Measurements from ENCODE around the gene TMEM11.
"Not testable (repeated sequence)": the region's sequence is repeated elsewhere in the genome, so short reads cannot be mapped to it uniquely, and the experiment has no call there.

The TMEM11 gene

DNA sequence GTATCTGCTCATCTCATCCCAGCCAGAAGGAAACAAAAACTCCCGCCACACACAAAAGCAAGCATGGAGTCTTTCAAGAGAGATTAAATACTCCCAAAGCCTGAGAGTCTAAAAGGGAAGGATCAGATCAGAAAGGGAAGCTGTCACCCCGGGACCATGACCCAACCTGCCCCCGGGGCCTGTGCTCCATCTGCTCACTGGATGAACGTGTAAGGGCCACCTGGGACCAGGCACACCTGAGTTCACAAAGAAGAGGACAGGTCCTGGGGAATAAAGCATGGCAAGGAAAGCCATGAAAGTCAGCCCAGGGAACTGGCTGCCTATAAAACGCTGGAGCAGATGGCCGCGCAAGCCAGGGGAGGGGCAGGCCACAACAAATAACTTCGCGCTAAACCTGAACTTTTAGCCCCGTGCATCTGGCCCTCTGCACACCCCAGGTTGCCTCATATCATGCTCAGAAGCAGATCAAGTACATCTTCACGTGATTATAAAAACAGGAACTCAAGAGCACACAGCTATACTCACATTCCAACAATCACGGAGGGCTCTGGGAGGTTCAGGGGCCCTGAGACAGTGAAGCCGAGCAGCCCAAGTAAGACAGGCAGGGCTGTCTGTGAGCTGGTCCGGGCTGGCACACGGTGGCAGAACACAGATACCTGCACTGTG, 3.4 kb downstream of the TMEM11 start:
- DNase-seq: no peak

DNA sequence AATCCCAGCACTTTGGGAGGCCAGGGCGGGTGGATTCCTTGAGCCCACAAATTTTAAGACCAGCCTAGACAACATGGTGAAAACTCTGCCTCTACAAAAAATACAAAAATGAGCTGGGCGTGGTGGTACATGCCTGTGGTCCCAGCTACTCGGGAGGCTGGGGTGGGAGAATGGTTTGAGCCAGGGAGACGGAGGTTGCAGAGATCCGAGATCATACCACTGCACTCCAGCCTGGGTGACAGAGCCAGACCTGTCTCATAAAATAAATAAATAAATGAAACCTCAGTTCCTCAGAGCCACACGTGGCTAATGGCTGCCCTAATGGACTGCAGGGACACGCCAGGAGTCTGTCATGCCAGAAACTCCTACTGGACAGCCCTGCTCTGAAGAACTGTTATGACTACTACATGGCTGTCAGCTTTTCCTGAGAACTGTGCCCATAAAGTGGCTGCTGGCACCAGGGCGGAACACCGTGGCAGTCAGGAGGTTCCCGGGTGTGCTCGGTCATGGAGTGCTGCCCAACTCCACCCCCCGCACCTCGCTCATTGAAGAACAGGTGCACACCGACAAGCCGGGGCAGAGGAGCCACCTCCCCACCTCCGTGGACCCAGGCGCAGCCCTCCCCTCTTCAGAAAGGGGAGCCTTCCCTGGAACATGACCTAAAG, 4.3 kb downstream of the TMEM11 start:
- no peak for DNase-seq

DNA sequence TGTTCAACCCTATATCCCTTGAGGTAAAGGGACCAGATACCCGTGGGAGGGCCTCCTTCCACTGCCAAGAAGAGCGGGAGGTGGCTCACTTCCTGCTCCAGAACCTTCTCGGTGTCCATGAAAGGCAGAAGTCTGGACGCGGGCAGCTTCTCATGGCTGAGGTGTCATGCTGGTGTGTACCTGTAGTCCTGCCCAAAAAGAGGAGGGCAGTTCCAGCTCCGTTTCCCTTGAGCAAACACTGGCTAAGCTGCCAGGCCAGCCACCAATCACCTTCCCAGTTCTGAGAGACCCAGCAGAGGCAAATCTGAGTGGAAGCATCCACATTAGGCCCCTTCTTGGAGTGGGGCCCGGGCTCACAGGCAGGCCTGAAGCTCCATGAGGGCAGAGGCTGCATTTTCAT, 5.6 kb downstream of the TMEM11 start:
- DNase-seq: no peak

DNA sequence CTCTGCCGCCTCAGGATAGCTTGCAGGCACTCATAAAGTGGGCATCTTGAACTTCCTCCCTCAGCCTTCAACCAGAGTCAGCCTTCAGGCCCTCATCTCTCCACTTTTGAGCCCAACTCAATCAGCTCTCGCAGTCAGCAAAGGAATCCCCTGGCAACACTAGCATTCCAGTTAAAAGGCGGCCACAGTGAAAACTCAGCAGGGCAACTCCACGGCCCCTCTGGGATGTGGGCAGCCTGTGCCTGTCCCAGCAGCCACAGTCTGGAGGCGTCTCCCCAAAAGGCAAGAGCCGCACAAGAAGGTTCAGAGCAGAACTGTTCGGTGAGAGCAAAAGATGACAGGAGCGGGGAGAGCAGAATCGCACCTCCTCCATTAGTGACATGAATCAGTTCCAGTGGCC, 9.0 kb downstream of the TMEM11 start:
- no peak for DNase-seq

DNA sequence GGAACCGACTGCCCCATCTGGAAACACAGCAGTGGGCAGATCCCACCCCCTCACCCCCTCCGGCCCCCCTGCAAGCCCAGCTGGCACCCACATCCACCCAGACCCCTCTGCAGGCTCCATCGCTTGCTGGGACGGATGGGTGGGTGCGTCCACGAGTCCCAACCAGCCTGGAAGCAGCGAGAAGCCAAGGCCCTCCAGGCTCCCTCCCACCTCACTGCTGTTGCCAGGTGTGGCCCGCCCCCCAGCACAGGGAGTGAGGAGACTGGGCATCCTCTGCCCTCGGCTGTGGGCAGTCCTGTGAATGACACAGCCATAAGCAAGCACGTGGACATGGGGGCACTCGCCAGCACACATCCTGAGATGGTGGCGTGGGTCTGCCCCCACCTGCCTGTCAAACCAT, 11.4 kb downstream of the TMEM11 start:
- no peak for DNase-seq

DNA sequence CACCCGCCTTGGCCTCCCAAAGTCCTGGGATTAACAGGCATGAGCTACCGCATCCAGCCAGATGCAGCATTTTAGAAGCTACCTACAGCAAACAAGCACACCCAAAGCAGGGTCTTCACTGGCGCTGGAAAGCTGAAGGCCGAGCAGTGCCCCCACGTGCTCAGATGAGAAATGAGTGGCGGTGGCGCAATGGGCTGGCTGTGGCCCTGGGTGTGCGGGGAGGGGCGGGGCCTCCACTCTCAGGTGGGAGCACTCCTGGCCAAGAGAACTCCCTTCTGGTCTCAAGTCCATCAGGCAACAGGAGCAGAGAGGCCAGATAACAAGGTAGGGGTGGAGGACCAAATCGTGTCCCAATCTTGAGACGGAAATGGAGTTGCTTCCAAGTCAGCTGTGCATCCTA, 12.1 kb downstream of the TMEM11 start:
- no peak for DNase-seq

DNA sequence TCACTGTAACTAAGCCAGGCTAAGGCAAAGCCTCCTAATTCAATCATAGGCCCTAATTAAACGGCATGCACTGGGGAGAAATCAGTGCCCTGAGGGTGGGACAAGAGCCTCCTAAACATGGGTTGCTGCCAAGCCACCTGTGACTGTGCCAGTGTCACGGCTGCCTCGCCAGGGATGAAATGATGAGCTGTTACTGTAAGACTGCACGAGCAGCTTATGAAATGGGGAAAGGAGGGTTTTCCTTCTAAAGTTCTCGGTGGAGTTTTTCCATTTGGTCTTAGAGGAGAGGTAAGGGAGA, 12.7 kb downstream of the TMEM11 start:
- no peak for DNase-seq

DNA sequence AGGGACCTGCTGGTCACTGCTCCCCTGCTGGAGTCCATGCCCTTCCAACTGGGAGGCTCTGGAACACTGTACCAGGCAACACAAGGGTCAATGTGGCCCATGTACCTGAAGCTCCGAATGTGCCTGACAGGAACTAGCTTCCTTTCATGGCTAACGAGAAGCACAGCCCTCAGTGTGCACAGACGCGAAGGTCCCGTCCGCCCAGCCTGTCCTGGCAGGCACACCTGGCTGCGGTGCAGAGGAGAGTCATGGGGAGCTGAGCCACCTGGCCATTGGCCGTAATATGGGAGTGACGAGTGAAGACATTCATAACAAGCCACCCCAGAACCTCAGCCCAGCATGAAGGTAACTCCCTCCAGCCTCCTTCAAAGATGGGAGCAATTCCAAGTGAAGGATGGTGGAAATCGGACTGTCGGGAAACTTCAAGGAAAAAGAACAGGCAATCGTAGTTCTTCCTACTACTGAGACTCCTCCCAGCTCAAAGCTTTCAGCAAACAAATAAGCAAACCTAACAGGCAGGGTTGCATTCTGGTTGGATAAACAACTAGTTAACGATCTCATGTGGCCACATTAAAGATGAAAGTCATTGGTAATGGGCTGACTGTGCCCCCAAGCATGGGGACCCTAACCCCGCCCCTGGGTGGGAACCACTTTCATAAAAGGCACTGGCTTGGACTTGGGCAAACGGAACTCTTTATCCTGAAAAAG, 13.2 kb downstream of the TMEM11 start:
- no peak for DNase-seq

DNA sequence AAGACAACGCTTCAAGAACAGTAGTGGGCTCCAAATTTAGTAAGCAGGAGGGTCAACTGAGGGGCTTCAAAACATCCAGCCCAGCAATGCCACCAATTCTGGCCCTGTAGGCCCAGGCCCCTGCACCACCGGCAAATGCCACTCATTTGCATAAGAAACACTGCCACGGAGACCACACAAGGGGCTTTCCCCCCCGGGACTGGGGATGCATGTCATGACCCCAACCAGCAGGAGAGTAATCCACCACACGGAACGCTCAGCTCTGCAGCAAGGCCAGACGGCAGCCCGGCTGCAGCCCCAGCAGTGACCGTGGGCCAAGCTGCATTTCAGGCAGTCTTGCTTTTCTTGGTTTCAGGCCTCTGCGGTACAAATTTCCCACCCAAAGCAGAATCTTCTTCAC, 14.1 kb downstream of the TMEM11 start:
- DNase-seq: no peak

DNA sequence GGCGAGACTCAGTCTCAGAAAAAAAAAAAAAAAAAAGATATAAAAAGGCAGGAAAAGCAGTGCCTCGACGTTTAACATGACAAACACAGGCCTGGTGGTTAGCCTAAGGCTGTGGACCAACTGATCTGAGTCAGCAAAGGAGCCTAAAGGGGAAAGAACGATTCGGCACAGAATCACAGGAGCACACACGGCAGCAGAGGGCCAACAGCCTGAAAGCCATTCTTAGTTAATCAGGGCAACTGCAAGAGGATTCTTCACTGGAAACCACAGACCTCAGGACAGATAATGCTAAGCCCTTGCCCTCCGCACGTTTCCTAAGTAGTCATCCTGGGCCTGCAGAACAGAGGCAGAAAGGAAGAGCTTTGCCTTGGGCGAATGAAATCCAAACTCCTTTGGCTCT, 14.7 kb downstream of the TMEM11 start:
- DNase-seq: no peak

DNA sequence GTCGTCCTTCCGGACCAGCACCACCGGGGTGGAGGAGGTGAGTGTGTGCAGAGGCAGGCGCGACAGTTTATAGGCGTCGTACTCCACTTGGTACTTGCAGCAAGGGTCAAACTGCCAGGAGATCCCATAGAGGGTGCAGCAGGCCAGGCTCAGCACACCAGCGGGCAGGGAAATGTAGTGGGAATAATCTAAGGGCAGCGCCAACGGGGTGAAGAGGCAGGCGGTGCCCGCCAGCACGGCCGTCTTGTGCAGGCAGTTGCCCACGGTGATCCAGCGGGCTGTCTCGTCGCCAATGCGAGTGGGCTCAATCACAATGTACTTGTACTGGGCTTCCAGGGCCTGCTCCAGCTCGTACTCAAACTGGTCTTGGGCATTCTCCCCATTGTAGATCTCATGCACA, 15.6 kb downstream of the TMEM11 start:
- no peak for DNase-seq

DNA sequence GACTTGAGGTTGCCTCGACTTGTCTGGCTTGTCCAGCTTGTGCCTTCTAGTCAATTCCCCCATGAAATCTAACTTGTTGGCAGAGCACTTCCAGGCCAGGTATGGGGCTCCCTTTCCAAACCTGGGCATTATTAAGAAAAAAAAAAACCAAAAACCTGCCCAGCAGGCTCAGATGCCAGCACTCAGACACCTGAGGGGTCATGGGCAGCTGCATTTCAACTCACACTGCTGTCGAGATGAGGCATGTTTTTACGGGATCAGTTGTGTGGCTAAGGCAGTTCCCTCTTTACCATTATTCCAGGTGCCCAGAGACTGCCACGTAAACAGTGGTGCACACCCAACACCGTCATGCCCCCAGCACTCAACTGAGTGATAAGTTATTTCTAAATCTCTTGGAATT, 17.8 kb downstream of the TMEM11 start:
- DNase-seq: no peak

DNA sequence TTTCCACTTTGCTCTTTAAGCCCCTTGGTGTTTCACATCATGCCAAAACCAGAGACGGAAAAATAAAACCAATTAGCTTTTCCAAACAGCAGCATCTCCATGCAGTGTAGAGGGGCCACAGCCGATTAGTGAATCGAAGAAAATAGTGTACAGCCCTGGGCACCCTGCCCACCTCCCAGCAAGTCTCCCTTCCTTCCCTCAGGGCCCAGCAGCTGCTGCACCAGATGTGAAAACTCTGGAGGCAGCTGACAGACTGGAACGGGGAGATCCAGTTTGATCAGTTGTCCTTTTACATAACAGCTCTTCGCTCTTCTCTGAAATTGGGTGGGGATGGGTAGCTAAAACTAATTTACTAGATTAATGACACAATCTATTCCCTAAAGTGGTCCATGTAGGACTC, 19.3 kb downstream of the TMEM11 start:
- no peak for DNase-seq

DNA sequence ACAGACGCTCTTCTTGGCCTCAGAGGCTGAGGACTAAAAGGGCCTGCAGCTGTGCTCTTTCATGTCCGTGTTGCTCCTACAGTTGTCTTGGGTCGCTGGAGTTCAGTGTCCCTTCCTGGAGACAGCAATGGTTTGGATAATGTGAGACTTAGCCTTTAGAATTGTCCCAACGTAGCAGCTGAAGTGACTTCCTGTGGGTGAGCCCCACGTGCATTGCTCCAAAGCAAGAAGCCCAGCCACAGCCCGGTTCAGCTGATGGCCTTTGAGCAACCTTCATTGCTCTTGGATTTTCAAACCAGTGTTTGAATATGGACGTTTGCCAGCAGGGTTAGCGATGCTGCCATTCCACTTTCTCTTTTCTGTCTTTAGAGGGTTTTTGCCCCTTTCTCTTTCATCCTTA, 19.7 kb downstream of the TMEM11 start:
- no peak for DNase-seq

DNA sequence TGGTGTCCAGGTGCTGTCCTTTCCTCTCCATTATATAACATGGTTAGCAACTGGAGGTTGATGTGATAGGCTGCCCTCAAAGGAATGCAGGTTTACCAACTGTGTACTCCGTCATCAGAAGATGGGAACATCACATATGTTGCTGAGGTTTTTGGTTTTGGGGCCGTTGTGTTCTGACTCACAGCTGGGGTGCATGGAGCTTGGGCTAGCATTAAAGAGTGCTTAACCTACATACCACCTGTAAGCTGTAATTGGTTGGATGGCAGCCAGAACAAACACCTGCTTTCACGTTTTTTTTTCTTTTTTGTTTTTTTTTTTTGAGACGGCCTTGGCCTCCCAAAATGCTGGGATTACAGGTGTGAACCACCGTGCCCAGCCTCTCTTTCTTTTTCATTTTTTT, 20.9 kb downstream of the TMEM11 start:
- no peak for DNase-seq

DNA sequence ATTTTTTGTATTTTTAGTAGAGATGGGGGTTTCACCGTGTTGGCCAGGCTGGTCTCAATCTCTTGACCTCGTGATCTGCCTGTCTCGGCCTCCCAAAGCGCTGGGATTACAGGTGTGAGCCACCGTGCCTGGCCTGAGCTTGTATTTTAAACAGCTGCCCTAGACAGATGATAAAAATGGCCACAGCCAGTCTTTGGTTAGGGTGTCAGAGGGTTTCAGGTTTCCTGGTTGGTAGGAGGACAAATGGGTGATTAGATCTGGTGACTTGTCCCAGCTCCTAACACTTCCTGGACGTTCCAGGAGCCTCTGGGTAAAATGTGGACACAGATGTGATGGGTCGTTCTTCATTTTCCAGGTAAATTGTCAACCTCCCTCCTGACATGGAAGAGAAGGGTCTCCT, 21.5 kb downstream of the TMEM11 start:
- DNase-seq: not testable (repeated sequence)

DNA sequence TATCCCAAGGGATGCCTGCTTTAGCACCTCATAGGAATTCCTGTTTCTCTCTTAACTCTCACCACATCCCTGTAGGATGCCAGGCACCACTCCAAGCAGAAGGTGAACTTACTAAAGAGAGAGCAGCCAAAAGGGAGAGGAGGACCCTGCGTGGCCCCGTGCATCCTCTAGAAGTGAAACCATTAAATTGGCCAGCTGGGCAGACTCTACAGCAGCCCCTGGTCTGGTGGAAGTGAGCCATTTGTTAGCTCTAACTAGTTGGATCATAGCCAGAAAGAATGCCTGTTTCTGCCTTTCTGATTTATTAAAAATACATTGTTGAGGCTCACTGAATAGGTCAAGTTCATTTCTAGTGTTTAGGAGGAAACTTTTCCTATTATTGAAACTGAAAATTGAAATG, 22.3 kb downstream of the TMEM11 start:
- DNase-seq: no peak

DNA sequence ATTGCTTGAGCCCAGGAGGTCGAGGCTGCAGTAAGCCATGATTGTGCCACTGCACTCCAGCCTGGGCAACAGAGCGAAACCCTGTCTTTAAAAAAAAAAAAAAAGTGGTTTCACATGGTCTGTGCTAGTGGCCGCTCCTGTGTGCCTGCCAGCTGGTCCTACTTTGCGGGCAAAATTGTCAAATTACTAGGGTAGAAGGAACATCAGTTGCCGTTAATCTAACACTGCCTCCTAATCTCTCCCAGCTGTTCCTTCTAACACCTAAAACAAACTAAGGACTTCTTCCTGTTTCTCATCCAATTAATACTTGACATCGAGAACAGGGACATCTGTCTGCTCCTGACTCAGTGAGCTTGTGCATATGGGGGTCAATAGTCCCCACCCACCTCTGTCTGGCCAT, 23.9 kb downstream of the TMEM11 start:
- DNase-seq: no peak

DNA sequence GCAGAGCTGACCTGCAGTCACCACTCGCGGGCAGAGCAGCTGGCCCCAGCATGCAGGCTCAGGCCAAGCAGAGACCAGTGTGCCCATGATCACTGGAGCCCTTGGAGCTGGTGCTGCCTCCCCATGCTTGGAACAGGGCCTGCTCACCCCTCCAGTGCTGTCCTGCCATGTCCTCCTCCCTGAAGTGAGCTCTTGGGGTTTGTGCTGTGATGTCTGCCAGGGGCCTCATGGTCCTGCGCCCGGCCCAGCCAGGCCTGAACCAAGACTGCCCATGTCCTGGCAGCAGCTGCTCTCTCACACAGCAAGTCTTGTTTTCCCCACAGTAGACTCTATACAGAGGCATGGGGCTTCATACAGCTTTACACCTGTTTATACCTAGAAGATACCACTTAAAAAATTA, 24.6 kb downstream of the TMEM11 start:
- no peak for DNase-seq

DNA sequence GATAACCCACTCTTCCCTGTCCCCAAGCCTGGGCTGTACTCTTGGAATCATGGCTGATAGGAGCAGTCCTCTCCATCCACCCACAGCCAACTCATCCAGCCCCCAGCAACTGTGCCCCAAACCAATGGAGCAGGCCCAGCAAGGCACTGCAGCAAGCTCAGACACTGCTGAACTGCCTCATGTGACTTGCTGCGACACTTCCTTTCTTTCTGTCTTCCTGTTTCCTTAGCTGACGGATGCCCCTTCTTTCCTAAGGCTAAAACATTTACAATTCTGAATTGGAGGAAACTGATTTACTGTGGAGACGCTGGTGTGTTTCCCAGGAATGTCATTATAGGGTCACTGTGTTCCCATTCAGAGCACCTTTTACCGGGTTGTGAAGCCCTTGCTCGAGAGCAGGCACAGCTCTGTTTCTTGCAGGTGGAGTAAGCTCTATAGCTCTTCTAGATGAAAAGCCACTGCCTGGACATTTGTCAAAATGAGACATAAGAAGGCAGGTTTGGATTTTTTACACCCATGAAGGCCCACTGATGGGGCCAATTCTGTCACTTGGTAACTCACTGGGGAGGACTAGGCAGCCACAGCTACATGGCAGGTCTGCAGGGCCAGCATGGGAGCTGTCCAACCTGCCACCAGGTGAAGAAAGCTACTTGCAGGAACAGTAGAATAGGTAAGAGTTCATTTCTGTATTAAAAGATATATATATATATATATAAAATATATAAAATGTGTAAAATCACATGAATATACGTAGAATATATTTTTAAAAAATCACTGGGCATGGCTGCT, 27.4 kb downstream of the TMEM11 start:
- DNase-seq: no peak

DNA sequence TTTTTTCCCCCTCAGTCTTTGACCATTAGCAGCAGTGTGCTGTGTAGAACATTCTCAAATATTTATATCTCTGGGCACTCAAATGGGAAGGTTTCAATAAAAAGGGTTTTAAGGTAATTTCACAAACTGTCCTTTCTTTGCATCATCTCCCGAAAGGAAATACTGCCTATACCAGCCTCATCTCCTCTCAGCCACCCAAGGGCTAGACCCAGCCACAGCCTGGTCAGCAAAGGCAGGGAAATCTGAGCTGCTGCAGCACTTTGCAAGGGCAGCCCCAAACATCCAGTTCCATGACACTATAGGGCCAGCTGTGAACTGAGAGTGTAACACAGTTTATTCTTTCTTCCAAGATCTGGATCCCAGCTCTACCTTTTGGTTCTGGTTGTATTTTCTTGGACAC, 28.9 kb downstream of the TMEM11 start:
- no peak for DNase-seq

DNA sequence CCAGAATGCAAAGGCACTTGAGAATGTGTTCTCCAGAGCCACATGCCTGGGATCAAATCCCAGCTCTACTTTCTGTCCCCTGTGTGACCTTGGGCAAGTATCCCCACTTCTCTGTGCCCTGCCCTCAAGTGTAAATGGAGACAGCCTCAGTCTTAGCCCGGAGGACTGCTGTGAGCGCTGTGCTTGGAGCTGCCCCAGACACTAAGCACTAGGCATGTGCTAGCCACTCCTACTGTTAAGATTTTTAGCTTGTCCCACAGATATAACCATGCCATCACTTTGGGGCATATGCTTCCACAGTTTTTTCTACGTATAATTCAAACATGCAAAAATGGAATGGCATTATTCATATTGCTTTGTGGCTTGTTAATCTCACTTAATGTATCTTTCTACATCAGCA, 29.4 kb downstream of the TMEM11 start:
- no peak for DNase-seq

DNA sequence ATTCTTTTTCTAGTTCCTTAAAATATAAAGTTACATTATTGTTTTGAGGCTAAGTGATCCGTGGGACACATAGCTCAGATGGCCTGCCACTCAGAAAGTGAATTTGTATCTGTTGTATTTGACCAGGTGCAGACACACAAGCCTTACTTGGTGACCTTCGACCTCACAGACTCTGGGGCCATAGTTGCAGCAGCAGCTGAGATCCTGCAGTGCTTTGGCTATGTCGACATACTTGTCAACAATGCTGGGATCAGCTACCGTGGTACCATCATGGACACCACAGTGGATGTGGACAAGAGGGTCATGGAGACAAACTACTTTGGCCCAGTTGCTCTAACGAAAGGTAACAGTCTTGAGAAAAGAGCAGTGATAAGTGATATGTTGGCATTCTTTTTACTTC, 30.5 kb downstream of the TMEM11 start:
- DNase-seq: no peak

All from activated effector memory CD4-positive, alpha-beta T cell treated with Interleukin-2 at 50 U/mL for 16 hours (primary cell).